PC-3 (cell line): Measurements from ENCODE around the gene LTBP4. TPM values are rescaled to one million over a fixed set of nuclear protein-coding genes. Genes with fewer than 3 reads are reported as not detected.

Experiments used
- ATAC-seq: fragments of 200-7000 bp; cut with Tn5 transposase; 2 replicates; pipeline ENCODE4 v1.9.1; 2020; ENCODE audit warnings: mild to moderate bottlenecking, moderate library complexity
- BruUV-seq: library from RNA; stranded (reverse); fragments of 400-500 nt; replicated peaks from 2 replicates; lab custom pipeline; 2021; lab: Mats Ljungman, UMichigan
- CTCF ChIA-PET: fragments of 300-600 bp; sonication (Branson Sonifier 250); formaldehyde crosslinking; loops from one replicate; lab custom pipeline; 2022; ENCODE audit warnings: antibody characterized with exemption; lab: Charles Lee
- POLR2A ChIA-PET: fragments of 300-600 bp; sonication (Branson Sonifier 250); formaldehyde crosslinking; loops from one replicate; lab custom pipeline; 2022; ENCODE audit warnings: antibody characterized with exemption; ENCODE audit not compliant: unreplicated experiment; lab: Charles Lee
- DNase-seq: peaks from one replicate; pipeline ENCODE4 v3.0.0-alpha.2; 2015
- H2AFZ ChIP-seq: fragments of 300-600 bp; sonication (generic); 2 replicates; pipeline ENCODE4 v1.6.0; 2016; ENCODE audit warnings: antibody characterized with exemption, low read length
- H3F3A ChIP-seq: fragments of 300-600 bp; sonication (generic); one replicate; pipeline ENCODE4 v1.6.0; 2017; ENCODE audit warnings: antibody characterized with exemption, low read length, control low read depth, mild to moderate bottlenecking; ENCODE audit not compliant: unreplicated experiment
- H3K27ac ChIP-seq: fragments of 300-600 bp; sonication (generic); 2 replicates; pipeline ENCODE4 v1.5.1; 2016; ENCODE audit warnings: mild to moderate bottlenecking, low read length
- H3K27me3 ChIP-seq: fragments of 300-600 bp; sonication (generic); 2 replicates; pipeline ENCODE4 v1.6.1; 2016; ENCODE audit warnings: low read length, mixed read lengths
- H3K36me3 ChIP-seq: fragments of 300-600 bp; sonication (generic); 2 replicates; pipeline ENCODE4 v1.6.1; 2016; ENCODE audit warnings: low read depth, mixed run types, low read length, mixed read lengths
- H3K4me1 ChIP-seq: fragments of 300-600 bp; sonication (generic); 2 replicates; pipeline ENCODE4 v1.5.1; 2016; ENCODE audit warnings: low read length; ENCODE audit not compliant: insufficient read depth
- H3K4me2 ChIP-seq: fragments of 300-600 bp; sonication (generic); 2 replicates; pipeline ENCODE4 v1.6.0; 2016; ENCODE audit warnings: low read length
- H3K4me3 ChIP-seq: fragments of 300-600 bp; sonication (generic); 2 replicates; pipeline ENCODE4 v1.5.1; 2016; ENCODE audit warnings: mild to moderate bottlenecking, low read length, mixed read lengths
- H3K79me2 ChIP-seq: fragments of 300-600 bp; sonication (generic); 2 replicates; pipeline ENCODE4 v1.6.1; 2017; ENCODE audit warnings: low read length, mixed read lengths
- H3K9ac ChIP-seq: fragments of 300-600 bp; sonication (generic); 2 replicates; pipeline ENCODE4 v1.6.0; 2016; ENCODE audit warnings: mild to moderate bottlenecking, low read length
- H3K9me2 ChIP-seq: fragments of 300-600 bp; sonication (generic); replicated peaks from 2 replicates; pipeline ENCODE4 v1.6.1; 2016; ENCODE audit warnings: mixed run types, low read length, mixed read lengths
- H3K9me3 ChIP-seq: fragments of 300-600 bp; sonication (generic); 2 replicates; pipeline ENCODE4 v1.6.1; 2016; ENCODE audit warnings: low read length, mixed read lengths
- H4K20me1 ChIP-seq: fragments of 300-600 bp; sonication (generic); 2 replicates; pipeline ENCODE4 v1.6.1; 2016; ENCODE audit warnings: low read length, mixed read lengths
- EZH2 ChIP-seq: fragments of 300-600 bp; sonication (generic); IDR thresholded peaks from one replicate; pipeline ENCODE4 v1.6.1; 2017; ENCODE audit warnings: antibody characterized with exemption, mild to moderate bottlenecking, low read length; ENCODE audit not compliant: unreplicated experiment
- EZH2phosphoT487 ChIP-seq: fragments of 300-600 bp; sonication (generic); IDR thresholded peaks from 2 replicates; pipeline ENCODE4 v1.6.1; 2018; ENCODE audit warnings: mild to moderate bottlenecking, antibody characterized with exemption, low read length, borderline replicate concordance
- intact Hi-C: fragments of 100-400 bp; cut with micrococcal nuclease; formaldehyde crosslinking; loops from 2 replicates; pipeline ENCODE4 v1.9.0; 2023
- total RNA-seq: library from RNA; depleted of rRNA; stranded (reverse); fragments of >200 nt; gene quantifications from 2 replicates; pipeline ENCODE4 v1.2.3, GENCODE V29; 2014
- TF ChIP-seq, protein P1 (sequence below): fragments of 300-600 bp; sonication (generic); conservative IDR thresholded peaks from 2 replicates; pipeline ENCODE4 v1.5.1; 2017; ENCODE audit warnings: antibody characterized with exemption, low read depth, mild to moderate bottlenecking, low read length

Gene LTBP4
- total RNA-seq, 1 experiment from 2014 or later = 8.9 TPM

DNA sequence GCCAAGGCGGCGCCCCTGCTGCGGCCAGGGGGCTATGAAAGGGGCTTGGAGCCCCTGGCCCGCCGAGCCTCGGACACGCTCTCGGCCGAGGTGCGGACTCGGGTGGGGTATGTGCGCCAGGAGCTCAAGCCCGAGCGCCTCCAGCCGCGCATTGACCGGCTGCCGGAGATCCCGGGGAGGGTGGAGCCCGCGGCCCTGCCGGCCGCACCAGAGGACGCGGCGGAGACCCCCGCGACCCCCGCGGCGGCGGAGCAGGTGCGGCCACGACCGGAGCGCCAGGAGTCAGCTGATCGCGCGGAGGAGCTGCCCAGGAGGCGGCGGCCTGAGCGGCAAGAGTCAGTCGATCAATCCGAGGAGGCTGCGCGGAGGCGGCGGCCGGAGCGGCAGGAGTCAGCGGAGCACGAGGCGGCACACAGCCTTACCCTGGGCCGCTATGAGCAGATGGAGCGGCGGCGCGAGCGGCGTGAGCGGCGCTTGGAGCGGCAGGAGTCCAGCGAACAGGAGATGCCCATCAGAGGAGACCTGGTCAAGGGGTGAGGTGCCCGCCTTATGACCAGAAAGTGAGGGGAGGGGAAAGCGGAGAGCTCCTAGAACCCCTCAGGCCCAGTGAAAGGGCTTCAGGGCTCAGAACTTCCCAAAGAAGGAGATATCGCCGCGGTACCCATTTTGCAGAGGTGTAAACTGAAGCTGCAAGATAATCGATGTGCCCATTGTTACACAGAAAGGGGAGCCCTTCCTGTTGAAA lies 33.2 kb upstream of the LTBP4 start:
- no peaks in the 10 kb centered on the region for H3K79me2 ChIP-seq
- no peak overlapping the region for H3K4me2 ChIP-seq
- no peaks in the 10 kb centered on the region for H4K20me1 ChIP-seq
- DNase-seq = no peak
- peaks cover 6% of the 10 kb centered on the region for H3K4me1 ChIP-seq
- H3K27ac ChIP-seq = no peak overlapping the region
- TF ChIP-seq, protein P1, sequence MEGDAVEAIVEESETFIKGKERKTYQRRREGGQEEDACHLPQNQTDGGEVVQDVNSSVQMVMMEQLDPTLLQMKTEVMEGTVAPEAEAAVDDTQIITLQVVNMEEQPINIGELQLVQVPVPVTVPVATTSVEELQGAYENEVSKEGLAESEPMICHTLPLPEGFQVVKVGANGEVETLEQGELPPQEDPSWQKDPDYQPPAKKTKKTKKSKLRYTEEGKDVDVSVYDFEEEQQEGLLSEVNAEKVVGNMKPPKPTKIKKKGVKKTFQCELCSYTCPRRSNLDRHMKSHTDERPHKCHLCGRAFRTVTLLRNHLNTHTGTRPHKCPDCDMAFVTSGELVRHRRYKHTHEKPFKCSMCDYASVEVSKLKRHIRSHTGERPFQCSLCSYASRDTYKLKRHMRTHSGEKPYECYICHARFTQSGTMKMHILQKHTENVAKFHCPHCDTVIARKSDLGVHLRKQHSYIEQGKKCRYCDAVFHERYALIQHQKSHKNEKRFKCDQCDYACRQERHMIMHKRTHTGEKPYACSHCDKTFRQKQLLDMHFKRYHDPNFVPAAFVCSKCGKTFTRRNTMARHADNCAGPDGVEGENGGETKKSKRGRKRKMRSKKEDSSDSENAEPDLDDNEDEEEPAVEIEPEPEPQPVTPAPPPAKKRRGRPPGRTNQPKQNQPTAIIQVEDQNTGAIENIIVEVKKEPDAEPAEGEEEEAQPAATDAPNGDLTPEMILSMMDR = no peak
- TF ChIP-seq EZH2 = no peak
- TF ChIP-seq EZH2phosphoT487 = no peak
- H3K27me3 ChIP-seq = no peaks in the 10 kb centered on the region
- no peaks in the 10 kb centered on the region for H3F3A ChIP-seq
- intact Hi-C loops = no loop called here
- H2AFZ ChIP-seq = no peak overlapping the region
- CTCF ChIA-PET = no interaction called here
- H3K9me3 ChIP-seq = no peaks in the 10 kb centered on the region
- H3K4me3 ChIP-seq = no peak overlapping the region
- H3K9me2 ChIP-seq = no peaks in the 10 kb centered on the region
- POLR2A ChIA-PET = no interaction called here
- no peak overlapping the region for H3K9ac ChIP-seq
- no peak for ATAC-seq
- no TSS peak for BruUV-seq
- H3K36me3 ChIP-seq = no peaks in the 10 kb centered on the region

DNA sequence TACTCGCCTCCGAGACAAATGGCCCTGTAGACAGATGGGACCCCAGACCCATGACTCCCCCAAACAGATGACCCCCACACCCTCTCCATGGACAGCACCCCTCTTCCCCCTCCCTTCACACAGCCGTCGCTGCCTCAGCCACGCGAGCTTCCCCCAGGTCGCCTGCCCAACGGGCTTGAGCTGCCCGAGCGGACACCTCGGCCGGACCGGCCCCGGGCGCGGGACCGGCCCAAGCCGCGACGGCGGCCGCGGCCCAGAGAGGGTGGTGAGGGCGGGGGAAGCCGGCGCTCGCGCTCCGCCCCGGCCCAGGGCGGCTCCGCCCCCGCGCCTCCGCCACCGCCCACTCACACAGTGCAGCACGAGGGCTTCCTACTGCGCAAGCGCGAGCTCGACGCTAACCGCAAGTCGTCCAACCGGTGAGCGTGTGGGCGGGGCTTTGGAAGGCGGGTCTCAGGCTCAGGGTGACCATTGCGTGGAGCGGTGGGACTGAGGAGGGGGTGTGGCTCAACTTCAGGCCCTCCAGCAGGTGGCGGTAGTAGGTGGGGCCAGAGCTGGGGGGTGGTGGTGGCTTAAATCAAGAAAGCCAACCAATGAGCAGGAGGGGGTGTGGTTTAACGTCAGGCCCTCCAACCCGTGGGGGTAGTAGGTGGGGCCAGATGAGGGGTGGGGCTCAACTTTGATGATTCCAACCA lies 30.7 kb upstream of the LTBP4 start:
- Histone ChIP-seq H3K4me3 (peak overlapping the region; percentile 71), H4K20me1 (no peaks in the 10 kb centered on the region), H3K4me1 (peaks cover 6% of the 10 kb centered on the region), H3K9me2 (no peaks in the 10 kb centered on the region), H3K27ac (peak overlapping the region; percentile 54; the same call in 1 of the 2 replicates), H3K27me3 (no peaks in the 10 kb centered on the region), H3K9ac (peak overlapping the region; percentile 77), H3K36me3 (no peaks in the 10 kb centered on the region), H3K4me2 (peak overlapping the region; percentile 98), H3K9me3 (no peaks in the 10 kb centered on the region), H3F3A (no peaks in the 10 kb centered on the region), H2AFZ (peak overlapping the region; percentile 93), H3K79me2 (no peaks in the 10 kb centered on the region)
- no peak for TF ChIP-seq EZH2phosphoT487
- TF ChIP-seq, protein P1 = no peak
- no peak for TF ChIP-seq EZH2
- intact Hi-C loops = no loop called here
- no TSS peak for BruUV-seq
- DNase-seq (peak; percentile 98), ATAC-seq (peak; percentile 93)
- ChIA-PET POLR2A (interaction anchor here (0.7 kb wide), 1 partner anchor 137 kb away, joined by 19 read pairs; no protein-coding TSS in a partner anchor), CTCF (interaction anchor here (0.5 kb wide), 1 partner anchor 21 kb away, joined by 3 read pairs; no protein-coding TSS in a partner anchor)
